ENCODE results near the gene RTL9.
A peak's percentile ranks its signal among the peaks of the same experiment; 100 is the strongest.
"Not testable (repeated sequence)": the region's sequence is repeated elsewhere in the genome, so short reads cannot be mapped to it uniquely, and the experiment has no call there.

RTL9 gene

DNA sequence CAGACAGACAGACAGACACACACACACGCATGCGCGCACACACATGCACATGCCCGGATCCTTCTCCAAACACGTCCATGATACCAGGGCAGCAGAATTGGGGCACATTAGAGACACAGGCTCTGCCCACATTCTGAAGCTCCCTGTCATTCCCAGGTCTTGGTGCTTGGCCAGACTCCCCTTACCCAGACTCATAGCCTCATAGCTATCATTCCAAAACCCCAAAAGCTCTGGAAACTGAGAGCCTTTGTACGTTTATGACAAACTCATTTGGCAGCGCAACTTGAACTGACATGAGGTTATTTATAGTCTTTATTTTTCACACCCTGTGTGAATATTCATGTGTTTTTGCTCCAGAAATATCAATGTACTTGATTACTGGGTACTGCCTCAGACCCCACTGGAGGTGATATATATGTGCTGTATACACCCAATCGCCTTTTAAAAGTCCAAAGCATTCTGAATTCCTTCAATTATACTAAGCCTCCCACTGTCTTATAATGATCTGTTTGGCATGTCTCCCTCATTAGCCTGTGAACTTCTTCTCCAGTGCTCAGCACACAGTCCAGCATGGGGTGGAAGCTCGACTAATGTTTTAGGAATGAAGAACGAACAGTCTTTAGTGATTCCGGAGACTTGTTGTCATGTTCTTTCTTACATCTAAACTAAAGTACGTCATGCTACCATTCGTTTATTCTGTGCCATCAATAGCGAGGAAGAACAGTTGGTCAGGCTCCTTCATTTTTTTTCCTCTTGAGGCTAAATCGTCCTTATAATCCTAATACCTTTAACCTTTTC lies 45.0 kb downstream of the RTL9 start:
- no peak overlapping the region for H3K4me3 ChIP-seq (ENCODE audit: low read length)
- TF ChIP-seq, protein P1, sequence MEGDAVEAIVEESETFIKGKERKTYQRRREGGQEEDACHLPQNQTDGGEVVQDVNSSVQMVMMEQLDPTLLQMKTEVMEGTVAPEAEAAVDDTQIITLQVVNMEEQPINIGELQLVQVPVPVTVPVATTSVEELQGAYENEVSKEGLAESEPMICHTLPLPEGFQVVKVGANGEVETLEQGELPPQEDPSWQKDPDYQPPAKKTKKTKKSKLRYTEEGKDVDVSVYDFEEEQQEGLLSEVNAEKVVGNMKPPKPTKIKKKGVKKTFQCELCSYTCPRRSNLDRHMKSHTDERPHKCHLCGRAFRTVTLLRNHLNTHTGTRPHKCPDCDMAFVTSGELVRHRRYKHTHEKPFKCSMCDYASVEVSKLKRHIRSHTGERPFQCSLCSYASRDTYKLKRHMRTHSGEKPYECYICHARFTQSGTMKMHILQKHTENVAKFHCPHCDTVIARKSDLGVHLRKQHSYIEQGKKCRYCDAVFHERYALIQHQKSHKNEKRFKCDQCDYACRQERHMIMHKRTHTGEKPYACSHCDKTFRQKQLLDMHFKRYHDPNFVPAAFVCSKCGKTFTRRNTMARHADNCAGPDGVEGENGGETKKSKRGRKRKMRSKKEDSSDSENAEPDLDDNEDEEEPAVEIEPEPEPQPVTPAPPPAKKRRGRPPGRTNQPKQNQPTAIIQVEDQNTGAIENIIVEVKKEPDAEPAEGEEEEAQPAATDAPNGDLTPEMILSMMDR (conservative IDR thresholded peaks at IDR 0.05; ENCODE audit: low read depth, low read length) = no peak
- no peak for DNase-seq (ENCODE audit: low read depth)

DNA sequence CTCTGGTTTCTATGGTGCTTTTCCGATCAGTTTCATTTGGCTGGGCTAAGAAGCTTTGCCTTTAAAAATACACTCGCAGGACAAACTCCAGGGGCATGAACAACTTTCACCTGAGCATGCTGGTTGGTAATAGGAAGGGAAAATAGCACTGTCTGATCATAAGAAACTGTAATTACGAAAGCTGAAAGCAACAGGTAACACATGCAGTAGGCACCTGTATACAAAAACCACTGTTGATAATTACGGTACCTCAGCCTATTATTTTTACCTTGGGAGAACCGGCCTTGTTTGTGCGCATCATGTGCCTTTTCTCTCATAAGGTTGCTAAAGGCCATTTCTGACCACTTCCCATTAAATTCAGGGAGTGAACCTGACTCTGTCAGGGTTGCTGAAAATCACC lies 45.7 kb downstream of the RTL9 start:
- no peak overlapping the region for H3K4me3 ChIP-seq (ENCODE audit: low read length)
- TF ChIP-seq, protein P1 (conservative IDR thresholded peaks at IDR 0.05; ENCODE audit: low read depth, low read length) = no peak
- no peak for DNase-seq (ENCODE audit: low read depth)

DNA sequence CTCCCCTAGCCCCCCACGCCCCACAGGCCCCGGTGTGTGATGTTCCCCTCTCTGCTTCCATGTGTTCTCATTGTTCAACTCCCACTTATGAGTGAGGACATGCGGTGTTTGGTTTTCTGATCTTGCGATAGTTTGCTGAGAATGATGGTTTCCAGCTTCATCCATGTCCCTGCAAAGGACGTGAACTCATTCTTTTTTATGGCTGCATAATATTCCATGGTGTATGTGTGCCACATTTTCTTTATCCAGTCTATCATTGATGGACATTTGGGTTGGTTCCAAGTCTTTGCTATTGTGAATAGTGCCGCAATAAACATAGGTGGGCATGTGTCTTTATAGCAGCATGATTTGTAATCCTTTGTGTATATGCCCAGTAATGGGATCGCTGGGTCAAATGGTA lies 47.6 kb downstream of the RTL9 start:
- H3K4me3 ChIP-seq (ENCODE audit: low read length); DNase-seq (ENCODE audit: low read depth): not testable (repeated sequence)

DNA sequence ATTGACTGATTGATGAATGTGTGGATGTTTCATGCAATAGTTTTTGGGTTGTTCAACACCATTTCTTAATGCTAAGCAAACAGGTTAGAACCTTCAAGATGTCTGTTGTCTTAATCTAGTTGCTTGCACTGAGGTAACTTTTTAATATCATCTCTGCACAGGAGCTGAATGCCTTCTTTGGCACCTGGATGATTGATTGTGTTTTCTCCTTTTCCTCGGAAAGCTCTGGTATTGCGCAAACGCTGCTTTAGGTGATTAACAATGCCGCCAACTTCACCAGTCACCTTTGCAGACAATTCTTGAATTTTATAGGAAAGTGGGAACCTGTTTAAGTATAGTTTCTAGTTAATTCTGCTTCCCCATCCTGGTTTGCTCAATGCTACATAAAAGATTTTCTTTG lies 48.2 kb downstream of the RTL9 start:
- DNase-seq (ENCODE audit: low read depth) = no peak
- no peak overlapping the region for H3K4me3 ChIP-seq (ENCODE audit: low read length)
- TF ChIP-seq, protein P1 (conservative IDR thresholded peaks at IDR 0.05; ENCODE audit: low read depth, low read length) = no peak

DNA sequence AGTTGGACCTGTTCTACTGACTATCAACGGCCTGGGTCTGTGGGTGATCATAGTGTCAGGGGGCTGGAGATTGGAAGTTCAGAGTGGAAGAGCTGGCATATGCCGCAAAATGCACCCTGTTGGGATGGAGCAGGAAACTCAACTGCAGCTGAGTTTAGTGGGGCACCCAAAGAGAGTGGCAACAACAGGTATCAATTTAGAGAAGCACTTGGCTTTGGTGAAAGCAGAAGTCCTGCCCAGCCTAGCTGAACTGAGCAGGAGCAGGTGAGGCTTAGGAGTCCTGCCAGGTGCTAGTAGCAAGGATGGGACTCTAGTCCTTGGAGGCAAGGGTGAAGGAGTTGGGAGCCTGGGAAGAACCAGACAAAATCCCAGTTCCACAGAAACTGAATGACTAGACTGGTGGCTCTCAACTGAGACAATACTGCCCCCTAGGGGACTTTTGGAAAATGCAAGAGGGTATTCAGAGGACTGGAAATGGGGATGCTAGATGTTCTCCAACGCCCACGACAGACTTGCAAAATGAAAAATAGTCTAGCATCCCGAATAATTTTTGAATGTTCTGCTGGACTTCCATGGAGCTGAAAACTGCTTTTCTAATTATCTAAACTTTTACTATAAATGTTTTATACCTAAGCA lies 49.4 kb downstream of the RTL9 start:
- H3K4me3 ChIP-seq (ENCODE audit: low read length) = no peak overlapping the region
- DNase-seq (ENCODE audit: low read depth) = no peak
- TF ChIP-seq, protein P1 (conservative IDR thresholded peaks at IDR 0.05; ENCODE audit: low read depth, low read length) = peak; percentile 68

All from retinal pigment epithelial cell (primary cell).